Fibroblast of the aortic adventitia (primary cell): ENCODE measurements around the gene TMPRSS9. TPM values are rescaled to one million over a fixed set of nuclear protein-coding genes. Genes with fewer than 3 reads are reported as not detected.

Source experiments
- DNase-seq: peaks from one replicate; pipeline ENCODE4 v3.0.0-alpha.2; 2010; ENCODE audit warnings: low read depth
- H3K4me3 ChIP-seq: 2 replicates; pipeline ENCODE4 v1.5.1; 2011; ENCODE audit warnings: low read depth, mild to moderate bottlenecking, control low read depth, low read length, moderate library complexity
- total RNA-seq: library from RNA; depleted of rRNA; stranded (reverse); fragments of >200 nt; gene quantifications from 2 replicates; pipeline ENCODE4 v1.2.3, GENCODE V29; 2012; ENCODE audit warnings: low replicate concordance
- TF ChIP-seq, protein P1 (sequence below): IDR thresholded peaks from 2 replicates; pipeline ENCODE4 v1.5.1; 2011; ENCODE audit warnings: mild to moderate bottlenecking, low read length, control low read depth, inconsistent platforms; ENCODE audit not compliant: insufficient read depth

Gene TMPRSS9
- total RNA-seq, 1 donor = not detected

- DNase-seq = no peak
- TF ChIP-seq, protein P1, sequence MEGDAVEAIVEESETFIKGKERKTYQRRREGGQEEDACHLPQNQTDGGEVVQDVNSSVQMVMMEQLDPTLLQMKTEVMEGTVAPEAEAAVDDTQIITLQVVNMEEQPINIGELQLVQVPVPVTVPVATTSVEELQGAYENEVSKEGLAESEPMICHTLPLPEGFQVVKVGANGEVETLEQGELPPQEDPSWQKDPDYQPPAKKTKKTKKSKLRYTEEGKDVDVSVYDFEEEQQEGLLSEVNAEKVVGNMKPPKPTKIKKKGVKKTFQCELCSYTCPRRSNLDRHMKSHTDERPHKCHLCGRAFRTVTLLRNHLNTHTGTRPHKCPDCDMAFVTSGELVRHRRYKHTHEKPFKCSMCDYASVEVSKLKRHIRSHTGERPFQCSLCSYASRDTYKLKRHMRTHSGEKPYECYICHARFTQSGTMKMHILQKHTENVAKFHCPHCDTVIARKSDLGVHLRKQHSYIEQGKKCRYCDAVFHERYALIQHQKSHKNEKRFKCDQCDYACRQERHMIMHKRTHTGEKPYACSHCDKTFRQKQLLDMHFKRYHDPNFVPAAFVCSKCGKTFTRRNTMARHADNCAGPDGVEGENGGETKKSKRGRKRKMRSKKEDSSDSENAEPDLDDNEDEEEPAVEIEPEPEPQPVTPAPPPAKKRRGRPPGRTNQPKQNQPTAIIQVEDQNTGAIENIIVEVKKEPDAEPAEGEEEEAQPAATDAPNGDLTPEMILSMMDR = no peak
Measured at GRCh38 chr19:2317756-2318155, 42.3 kb upstream of the TMPRSS9 start.

GRCh38 chr19:2318923-2319322 is 41.1 kb upstream of the TMPRSS9 start:
- TF ChIP-seq, protein P1 = no peak
- no peak for DNase-seq
- no peak overlapping the region for H3K4me3 ChIP-seq

More at GRCh38 chr19:2317756-2318155, 42.3 kb upstream of the TMPRSS9 start:
- no peak overlapping the region for H3K4me3 ChIP-seq

GRCh38 chr19:2319551-2319950 is 40.5 kb upstream of the TMPRSS9 start:
- TF ChIP-seq, protein P1 = no peak
- DNase-seq = no peak
- H3K4me3 ChIP-seq = no peak overlapping the region

- TF ChIP-seq, protein P1 = no peak
- no peak for DNase-seq
- no peak overlapping the region for H3K4me3 ChIP-seq
Measured at GRCh38 chr19:2320049-2320448, 40.0 kb upstream of the TMPRSS9 start.

DNA sequence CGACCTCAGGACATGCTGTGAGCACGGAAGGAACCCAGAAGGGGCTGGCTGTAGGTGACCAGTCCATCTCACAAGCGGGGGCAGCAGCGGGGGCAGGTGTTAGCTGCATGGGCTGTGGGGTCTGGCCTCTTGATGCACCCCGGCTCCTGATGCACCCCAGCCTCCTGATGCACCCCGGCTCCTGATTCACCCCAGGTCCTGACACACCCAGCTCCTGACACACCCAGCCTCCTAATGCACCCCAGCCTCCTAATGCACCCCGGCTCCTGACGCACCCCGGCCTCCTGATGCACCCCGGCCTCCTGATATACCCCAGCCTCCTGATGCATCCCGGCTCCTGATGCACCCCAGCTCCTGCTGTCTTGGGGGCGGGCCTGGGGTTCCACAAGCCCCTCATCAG is 39.1 kb upstream of the TMPRSS9 start:
- TF ChIP-seq, protein P1 = no peak
- DNase-seq = no peak
- H3K4me3 ChIP-seq = no peak overlapping the region

GRCh38 chr19:2321565-2322283 is 38.3 kb upstream of the TMPRSS9 start:
- TF ChIP-seq, protein P1 = no peak
- DNase-seq = no peak
- no peak overlapping the region for H3K4me3 ChIP-seq

GRCh38 chr19:2323707-2324106 is 36.4 kb upstream of the TMPRSS9 start:
- TF ChIP-seq, protein P1 = no peak
- no peak for DNase-seq
- no peak overlapping the region for H3K4me3 ChIP-seq
